ENCODE data around the gene ASH1L.

DNA sequence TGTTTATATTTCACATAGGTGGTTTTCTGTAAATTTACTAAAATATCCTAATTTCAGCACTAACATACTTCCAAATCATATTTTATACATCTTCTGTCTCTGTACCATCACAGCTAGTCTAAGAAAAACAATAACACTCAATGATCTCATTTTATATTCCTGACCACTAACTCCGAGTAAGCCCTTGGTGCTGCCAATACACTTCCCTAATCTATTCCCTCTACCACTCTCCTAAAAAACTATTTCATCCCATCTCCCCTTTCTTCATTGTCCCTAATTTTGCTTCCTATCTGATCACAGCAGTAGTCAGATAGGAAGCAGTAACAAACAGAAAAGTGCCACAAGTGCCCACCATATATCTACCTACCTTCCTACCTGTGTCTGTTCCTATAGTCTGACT, 36.2 kb downstream of the ASH1L start:
- no peak for TF ChIP-seq POLR2AphosphoS5 (IDR thresholded peaks at IDR 0.05; ENCODE audit: low read depth, low read length)
- no peak for TF ChIP-seq SPI1 (IDR thresholded peaks at IDR 0.05; ENCODE audit: low read depth, low read length)
- TF ChIP-seq POLR2A (IDR thresholded peaks at IDR 0.05; ENCODE audit: low read depth, low read length) = no peak
- no peak for TF ChIP-seq TAF1 (IDR thresholded peaks at IDR 0.05; ENCODE audit: low read depth, low read length)
- no peak for TF ChIP-seq POU2F2 (IDR thresholded peaks at IDR 0.05; ENCODE audit: low read depth, low read length)
- TF ChIP-seq PAX5 (IDR thresholded peaks at IDR 0.05; ENCODE audit: insufficient read depth, low read length, severe bottlenecking) = no peak

Data from GM12891 (cell line).